DMS 273 (cell line): ENCODE data around the gene WDR31.
"Not testable (repeated sequence)": the region's sequence is repeated elsewhere in the genome, so short reads cannot be mapped to it uniquely, and the experiment has no call there.

Experiments
- DNase-seq: peaks from one replicate; lab custom pipeline; 2025; ENCODE audit not compliant: unreplicated experiment; lab: John Stamatoyannopoulos, UW

The WDR31 gene

GRCh38 chr9:113368982-113369854 is 29.1 kb upstream of the WDR31 start:
- no peak for DNase-seq

GRCh38 chr9:113368348-113368981 is 28.4 kb upstream of the WDR31 start:
- DNase-seq: no peak

DNA sequence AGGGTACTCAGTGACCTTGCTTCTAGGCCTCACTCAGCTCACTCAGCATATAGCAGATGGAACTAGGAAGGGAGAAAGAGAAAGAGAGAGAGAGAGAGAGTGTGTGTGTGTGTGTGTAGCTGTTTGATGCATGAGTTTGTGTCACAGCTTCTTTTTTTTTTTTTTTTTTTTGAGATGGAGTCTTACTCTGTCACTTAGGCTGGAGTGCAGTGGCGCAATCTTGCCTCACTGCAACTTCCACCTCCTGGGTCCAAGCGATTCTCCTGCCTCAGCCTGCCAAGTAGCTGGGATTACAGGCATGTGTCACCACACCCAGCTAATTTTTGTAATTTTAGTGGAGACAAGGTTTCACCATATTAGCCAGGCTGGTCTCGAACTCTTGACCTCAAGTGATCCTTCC is 25.6 kb upstream of the WDR31 start:
- DNase-seq: not testable (repeated sequence)

DNA sequence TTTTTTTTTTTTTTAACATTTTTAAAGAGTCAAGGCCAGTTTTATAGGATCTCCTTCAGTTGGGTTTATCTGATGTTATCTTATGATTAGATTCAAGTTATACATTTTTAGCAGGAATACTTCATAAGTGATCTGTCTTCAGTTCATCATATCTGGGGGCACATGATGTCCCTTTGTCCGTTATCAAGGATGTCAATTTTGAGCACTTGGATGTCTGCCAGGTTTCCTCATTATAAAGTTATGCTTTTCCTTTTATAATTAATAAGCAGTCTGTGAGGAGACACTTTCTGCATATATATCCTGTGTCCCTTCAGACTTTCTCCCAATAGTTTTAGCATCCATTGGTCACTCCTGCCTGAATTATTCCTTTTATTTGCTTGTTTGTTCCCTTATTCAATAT is 24.9 kb upstream of the WDR31 start:
- DNase-seq: no peak

- no peak for DNase-seq
Measured at GRCh38 chr9:113363336-113363735, 23.3 kb upstream of the WDR31 start.

GRCh38 chr9:113361304-113362018 is 21.4 kb upstream of the WDR31 start:
- DNase-seq: no peak

GRCh38 chr9:113360242-113360842 is 20.3 kb upstream of the WDR31 start:
- no peak for DNase-seq

GRCh38 chr9:113359385-113359784 is 19.3 kb upstream of the WDR31 start:
- peak; percentile 71 for DNase-seq

- no peak for DNase-seq
Measured at GRCh38 chr9:113356686-113357292, 16.7 kb upstream of the WDR31 start.

DNA sequence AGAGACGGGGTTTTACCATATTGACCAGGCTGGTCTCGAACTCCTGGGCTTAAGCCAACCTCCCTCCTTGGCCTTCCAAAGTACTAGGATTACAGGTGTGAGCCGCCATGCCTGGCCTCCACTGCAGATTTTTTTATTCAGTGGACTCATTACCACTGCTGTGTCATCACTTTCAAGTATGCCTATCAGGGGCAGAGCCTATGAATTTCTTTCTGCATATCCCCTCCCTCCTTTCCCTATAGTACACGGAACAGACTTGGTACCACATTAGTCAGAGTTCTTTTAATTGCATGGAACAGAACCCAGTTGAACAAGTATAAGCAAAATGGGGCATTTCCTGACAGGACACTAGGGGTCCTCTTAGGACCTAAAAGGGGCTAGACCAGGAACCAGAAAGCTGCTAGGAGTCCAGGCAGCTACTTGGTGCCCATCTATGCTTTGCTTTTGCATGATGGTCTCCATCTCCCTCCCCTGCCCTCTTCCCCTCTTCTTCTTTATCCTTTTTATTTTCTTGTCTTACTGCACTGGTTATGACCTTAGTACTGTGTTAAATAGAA is 15.0 kb upstream of the WDR31 start:
- peak; percentile 47 for DNase-seq

GRCh38 chr9:113352411-113352810 is 12.3 kb upstream of the WDR31 start:
- DNase-seq: no peak

DNA sequence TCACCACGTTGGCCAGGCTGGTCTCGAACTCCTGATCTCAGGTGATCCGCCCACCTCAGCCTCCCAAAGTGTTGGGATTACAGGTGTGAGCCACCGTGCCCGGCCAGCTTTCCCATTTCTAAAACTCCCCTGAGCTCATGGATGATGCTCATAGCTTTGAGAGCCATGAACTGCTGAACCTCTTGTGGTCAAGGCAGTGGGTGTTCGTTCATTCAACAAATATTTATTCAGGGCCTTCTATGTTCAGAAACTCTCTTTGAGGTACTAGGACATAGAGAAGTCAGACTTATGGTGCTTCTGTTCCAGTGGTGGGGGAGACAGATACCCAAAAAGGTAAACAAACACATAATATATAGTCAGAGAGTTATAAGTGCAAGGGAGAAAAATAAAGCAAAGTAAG is 11.9 kb upstream of the WDR31 start:
- no peak for DNase-seq

- no peak for DNase-seq
Measured at GRCh38 chr9:113350937-113351336, 10.9 kb upstream of the WDR31 start.

DNA sequence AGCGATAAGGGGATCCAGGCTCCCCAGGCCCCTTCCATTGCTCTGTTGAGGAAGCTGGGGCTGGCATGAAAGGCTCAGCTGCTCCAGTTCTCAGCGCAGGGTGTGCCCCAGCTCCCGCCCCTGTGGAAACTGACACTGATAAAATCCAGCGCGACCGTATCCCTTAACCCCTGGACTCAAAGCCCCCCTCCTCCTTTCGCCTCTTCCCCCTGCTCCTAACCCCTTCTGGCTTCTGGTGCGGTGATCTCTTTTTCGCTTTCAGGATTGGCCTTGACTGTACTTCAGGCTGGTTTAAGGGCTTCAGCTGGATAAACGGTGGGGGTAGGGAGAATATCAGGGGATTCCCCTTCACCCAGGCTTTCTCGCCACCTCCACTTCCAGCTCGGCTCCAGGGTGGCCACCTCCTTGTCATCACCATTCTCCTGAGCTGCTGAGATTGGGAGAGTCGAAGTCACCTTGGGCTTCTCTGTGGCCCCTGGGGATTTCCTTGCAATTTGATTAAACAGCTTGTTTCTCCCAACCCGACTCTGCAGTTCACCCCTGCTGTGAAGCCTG is 10.1 kb upstream of the WDR31 start:
- DNase-seq: no peak

- DNase-seq: peak; percentile 55
Measured at GRCh38 chr9:113349445-113350094, 9.5 kb upstream of the WDR31 start, which contains the start of gene BSPRY. Gene BSPRY, plus strand, starts transcription at chr9:113349541. Its CDS starts 39 bp downstream, at chr9:113349580.

GRCh38 chr9:113349066-113349444 is 9.0 kb upstream of the WDR31 start:
- peak; percentile 38 for DNase-seq

GRCh38 chr9:113348437-113348836 is 8.4 kb upstream of the WDR31 start:
- DNase-seq: peak; percentile 7

- DNase-seq: no peak
Measured at GRCh38 chr9:113345671-113346070, 5.6 kb upstream of the WDR31 start.

DNA sequence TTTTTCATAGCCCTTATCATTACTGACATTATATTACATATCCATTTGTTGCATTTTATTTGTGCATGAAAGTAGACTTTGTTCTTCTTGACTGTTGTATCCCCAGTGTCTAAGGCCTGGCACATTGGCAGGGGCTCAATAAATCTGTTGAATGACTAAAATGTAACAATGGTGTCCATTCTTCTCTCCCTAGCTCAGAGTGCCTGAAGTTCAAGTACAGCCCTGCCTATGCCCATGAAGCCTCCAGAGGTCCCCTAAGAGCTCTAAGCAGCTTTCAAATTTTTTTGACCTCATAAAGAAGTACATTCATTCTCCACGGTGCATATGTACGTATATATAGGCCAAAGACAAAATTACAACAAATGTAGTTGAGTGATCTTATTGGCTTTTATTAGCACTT is 5.1 kb upstream of the WDR31 start:
- no peak for DNase-seq

DNA sequence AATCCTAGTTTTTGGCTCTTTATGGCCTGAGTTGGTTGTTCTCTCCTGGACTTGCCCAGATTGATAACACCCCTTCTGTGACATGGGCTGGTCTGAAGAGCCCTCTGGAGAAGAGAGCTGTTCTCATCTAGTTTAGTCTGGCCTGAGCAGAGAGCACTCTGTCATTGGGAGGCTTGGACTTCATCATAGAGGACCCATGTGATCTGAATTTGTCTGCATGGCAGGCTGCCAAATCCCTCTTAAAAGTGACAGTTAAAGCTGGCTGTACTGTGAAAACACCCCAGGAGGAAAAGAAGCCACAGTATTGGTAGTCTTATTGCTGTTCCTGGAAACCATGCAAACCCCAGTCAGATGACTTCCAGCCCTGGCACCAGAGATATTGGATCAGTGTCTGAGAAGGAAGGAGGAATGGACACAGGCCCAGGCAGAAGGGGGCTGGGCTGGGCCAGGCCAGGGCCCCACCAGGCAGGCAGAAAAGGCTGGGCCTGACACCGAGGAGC is 3.7 kb upstream of the WDR31 start:
- peak; percentile 55 for DNase-seq
